GM21447 (cell line): ENCODE data around the gene TARS2.

Source experiments
- ATAC-seq: cut with Tn5 transposase; IDR thresholded peaks from one replicate; pipeline ENCODE4 v1.9.1; 2021; ENCODE audit not compliant: unreplicated experiment

The TARS2 gene, protein sequence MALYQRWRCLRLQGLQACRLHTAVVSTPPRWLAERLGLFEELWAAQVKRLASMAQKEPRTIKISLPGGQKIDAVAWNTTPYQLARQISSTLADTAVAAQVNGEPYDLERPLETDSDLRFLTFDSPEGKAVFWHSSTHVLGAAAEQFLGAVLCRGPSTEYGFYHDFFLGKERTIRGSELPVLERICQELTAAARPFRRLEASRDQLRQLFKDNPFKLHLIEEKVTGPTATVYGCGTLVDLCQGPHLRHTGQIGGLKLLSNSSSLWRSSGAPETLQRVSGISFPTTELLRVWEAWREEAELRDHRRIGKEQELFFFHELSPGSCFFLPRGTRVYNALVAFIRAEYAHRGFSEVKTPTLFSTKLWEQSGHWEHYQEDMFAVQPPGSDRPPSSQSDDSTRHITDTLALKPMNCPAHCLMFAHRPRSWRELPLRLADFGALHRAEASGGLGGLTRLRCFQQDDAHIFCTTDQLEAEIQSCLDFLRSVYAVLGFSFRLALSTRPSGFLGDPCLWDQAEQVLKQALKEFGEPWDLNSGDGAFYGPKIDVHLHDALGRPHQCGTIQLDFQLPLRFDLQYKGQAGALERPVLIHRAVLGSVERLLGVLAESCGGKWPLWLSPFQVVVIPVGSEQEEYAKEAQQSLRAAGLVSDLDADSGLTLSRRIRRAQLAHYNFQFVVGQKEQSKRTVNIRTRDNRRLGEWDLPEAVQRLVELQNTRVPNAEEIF

DNA sequence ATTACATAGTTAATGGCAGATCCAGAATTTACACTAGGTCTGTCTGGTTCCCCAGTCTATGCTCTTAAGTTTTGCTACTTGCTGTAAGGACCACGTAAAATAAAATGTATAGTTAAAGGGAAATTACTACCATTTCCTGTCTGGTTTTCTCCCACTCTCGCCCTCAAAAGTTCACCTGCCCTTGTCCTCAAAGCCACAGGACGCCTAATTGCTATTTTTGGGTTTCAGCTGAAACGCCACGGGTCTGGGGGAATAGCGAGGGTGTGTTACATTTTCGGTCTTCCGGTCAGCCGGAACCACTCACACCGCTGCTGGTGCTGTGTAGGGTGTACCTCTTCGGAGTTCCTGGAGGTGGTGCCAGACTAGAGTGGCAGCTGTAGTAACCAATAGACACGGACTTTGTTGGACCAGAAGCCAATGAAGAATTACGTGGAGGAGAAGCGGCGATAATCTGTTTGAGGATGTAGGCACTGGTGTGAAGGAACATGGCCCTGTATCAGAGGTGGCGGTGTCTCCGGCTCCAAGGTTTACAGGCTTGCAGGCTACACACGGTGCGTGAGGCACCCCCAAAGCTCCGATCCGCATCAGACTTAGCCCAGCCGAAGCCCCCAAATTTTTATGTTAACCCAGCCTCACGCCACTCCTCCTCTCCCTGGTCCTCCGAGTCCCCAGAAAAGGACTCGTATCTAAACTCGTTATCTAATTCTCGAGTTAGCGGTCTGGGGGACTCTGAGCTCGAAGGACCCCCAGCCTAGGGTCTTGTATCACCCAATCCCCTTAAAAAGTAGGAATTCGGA, at the start of gene TARS2:
TSS of gene TARS2 (plus strand) at position 454 of the 797 bp plus-strand sequence. CDS start at position 486, 32 bp downstream.
- ATAC-seq, result peak; percentile 99

DNA sequence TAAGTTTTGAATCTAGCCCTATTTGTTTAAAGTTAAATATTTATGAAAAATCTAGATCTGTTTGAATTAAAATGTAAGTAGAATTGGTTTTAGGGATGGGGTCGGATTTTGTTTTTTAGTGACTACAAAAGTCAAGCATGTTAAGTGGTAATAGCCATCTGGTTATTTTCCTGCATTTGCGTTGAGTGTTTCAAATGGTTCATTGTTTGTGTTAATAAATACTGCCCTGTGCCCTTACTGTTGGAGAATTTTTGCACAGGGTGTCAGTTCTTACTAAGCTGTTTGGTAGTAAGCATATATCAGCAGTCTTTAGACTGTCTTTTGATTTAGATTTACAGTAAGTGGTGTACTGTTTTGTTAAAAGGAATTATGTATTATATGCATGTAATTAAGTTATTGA, 46.1 kb upstream of the TARS2 start:
- no peak for ATAC-seq

- ATAC-seq, result no peak
These were observed 43.0 kb upstream of the TARS2 start for GRCh38 chr1:150444232-150444631.

GRCh38 chr1:150456146-150456647, 31.0 kb upstream of the TARS2 start:
- no peak for ATAC-seq

GRCh38 chr1:150464422-150464826, 22.8 kb upstream of the TARS2 start:
- no peak for ATAC-seq

DNA sequence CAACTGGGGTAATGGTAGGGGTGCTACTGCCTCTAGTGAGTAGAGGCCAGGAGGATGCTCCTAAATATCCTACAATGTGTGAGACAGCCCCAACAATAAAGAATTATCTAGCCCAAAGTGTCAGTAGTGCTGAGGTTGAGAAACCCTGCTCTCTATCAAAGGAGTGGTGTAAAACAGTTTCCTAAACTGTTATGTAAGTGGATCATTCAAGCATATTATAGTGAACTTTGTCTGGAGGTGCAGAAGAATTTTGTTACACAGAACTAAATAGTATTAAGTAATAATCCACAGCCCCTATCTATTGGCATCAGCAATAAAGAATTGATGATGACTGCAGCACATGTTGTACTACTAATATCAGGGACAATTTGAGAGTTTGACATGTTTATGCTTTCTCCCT, 20.3 kb upstream of the TARS2 start:
- ATAC-seq, result no peak

GRCh38 chr1:150469291-150469690, 17.9 kb upstream of the TARS2 start:
- no peak for ATAC-seq

GRCh38 chr1:150472601-150473200, 14.5 kb upstream of the TARS2 start:
- no peak for ATAC-seq

DNA sequence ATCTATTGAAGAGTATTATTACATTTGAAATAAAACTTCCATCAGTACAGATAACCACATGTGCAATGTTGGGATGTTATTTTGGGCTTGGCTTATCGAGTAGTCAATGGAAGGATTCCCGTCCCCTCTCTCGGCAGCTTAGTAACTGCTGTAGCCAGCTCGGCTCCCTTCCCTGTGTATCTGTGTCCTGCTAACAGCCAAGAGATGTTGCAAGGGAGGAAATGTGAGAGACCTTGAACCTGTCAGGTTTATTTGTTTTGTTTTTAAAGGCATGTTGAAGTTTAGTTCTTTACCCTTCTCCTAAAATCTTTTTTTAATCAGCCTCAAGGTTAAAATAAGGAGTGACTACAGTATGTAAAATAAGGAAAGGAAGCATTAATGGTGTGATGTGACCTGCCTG, 13.6 kb upstream of the TARS2 start:
- ATAC-seq, result no peak

GRCh38 chr1:150474869-150475268, 12.3 kb upstream of the TARS2 start:
- no peak for ATAC-seq

GRCh38 chr1:150476754-150477153, 10.5 kb upstream of the TARS2 start:
- no peak for ATAC-seq

DNA sequence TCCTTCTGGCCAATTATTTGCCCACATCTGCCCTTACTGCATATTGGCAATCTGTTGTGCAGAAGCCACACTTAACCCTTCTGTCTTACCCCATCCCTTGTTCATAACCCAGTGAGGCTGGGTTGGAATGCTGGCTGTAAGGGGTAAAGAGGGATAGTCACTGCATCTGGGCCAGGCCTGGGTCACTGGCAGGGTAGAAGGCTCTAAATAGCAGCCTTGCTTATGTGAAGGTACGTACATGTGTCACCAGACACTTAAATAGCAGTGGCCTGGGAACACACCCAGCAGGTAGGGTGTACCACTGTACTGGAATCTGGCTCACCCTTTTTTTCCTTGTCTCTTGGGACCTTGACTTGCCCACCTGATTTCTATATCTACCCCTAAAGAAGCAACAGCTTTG, 9.9 kb upstream of the TARS2 start:
- no peak for ATAC-seq

DNA sequence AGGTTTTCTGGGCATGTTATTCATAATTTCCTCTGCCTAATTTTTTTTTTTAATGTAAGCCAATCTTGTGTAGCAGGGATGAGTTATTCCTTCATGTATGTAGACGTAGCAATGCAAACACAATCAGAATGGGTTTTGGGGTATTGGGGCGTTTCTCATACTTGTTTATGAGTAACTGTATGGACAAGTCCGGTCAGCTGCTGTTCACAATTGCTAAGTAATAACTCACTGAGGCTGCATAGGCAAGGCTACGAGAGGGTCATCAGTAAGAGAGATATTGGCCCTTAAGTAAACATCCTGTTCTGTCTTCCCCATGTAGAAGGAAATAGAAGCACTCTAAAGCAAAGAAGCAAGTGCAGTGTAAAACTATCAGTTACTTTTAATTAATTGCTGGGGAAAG, 9.5 kb upstream of the TARS2 start:
- no peak for ATAC-seq

DNA sequence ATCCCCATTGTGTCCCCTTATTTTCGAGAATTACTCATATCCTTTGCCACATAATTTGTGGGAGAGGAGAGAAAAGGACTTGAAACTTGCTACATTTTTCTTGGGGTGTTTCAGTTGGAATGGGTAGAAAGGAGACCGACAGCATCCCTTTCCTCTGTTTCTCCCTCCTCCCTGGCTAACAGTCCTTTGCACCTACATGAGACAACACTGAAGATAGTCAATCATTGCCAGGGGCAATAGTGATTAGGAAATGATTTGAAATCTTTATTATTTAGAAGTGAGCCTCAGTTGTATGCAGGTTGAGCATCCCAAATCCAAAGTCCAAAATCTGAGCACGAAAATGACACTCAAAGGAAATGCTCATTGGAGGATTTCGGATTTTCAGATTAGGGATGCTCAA, 7.8 kb upstream of the TARS2 start:
- no peak for ATAC-seq

- ATAC-seq, result no peak
These were observed 7.3 kb upstream of the TARS2 start for GRCh38 chr1:150479927-150480352.

GRCh38 chr1:150484431-150484830, 2.8 kb upstream of the TARS2 start:
- no peak for ATAC-seq

DNA sequence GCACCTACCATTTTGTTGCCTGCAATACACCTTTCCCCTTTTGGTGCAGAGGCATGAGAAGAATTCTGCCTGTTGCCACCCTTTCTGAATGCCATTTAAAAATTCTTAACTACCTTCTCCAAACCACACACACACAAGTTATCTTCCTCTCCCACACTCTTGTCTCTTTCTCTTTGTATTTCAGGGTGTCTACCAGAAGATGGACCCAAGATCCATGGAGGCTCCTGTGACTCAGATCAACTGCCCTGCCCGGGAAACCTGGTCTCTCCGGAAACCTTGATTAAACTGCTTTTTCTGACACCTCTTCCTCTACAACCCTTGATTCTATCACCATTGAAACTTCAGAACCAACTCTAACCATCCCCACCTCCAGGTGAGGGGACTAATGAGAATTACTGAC, 2.4 kb upstream of the TARS2 start:
- ATAC-seq, result no peak

DNA sequence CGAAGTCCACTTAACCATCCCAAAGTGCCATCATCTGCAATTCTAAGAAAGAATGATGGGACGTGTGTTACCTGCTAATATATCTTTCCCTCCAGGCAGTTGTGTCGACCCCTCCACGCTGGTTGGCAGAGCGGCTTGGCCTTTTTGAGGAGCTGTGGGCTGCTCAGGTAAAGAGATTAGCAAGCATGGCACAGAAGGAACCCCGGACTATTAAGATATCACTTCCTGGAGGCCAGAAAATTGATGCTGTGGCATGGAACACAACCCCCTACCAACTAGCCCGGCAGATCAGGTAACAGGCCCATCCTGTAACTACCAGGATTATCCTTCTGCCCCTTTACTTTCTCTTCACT, 520 bp downstream of the TARS2 start:
- no peak for ATAC-seq

DNA sequence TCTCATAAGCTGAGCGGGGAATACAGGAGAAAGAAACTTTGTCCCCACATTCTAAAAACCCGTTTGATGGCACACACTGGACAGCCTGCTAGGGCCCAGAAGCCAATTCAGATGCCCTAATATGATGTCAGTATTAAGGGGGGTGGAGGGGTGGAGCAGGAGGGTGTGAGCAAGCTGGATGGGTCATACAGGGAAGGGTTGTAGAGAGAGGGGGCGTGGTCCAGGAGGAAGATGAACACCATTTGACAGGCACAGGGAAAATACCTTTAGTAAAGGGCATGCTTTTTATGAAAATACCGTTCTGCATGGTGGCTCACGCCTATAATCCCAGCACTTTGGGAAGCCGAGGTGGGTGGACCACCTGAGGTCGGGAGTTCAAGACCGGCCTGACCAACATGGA, 6.0 kb downstream of the TARS2 start:
- ATAC-seq, result no peak

GRCh38 chr1:150498342-150498741, 11.1 kb downstream of the TARS2 start:
- no peak for ATAC-seq

- ATAC-seq, result no peak
These were observed 18.2 kb downstream of the TARS2 start for GRCh38 chr1:150505431-150505830.
